ENCODE results near the gene RNASET2. TPM values are rescaled to one million over a fixed set of nuclear protein-coding genes. Genes with fewer than 3 reads are reported as not detected.

Gene RNASET2
- polyA plus RNA-seq, 3 donors, result 432 to 562 (median 493) TPM

DNA sequence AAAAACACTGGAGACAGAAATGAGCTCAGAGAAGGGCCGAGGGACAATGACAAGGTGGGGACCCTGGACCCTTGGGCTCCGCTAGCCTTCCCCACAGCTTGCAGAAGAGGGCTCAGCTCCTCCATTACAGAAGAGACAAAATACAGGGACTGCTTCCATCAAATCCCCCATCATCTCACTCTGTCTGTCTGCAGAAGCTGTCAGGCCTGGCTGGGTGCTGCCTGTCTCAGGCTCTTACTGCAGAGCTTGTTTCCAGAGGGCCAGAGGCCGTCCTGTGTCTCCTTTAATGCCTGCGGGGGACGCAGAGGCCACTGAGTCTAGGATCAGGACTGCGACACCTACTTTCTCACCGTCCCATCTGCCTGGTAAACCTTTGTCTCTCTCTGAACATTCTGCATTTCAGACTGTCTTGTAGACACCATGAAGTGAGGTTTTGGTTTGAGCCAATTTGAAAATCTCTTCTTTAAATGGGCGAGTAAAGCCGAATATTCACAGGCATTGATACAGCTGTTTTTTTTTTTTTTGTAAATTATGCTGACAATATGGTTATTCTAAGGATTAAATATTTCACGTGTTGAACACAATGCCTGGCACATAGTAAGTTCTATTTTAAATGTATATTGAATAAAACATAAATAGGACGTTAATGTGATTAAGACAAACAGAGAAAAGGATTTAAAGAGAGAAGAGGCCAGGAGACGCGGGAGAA is 28.3 kb downstream of the RNASET2 start:
- Histone ChIP-seq H4K20me1 (ENCODE audit: insufficient read depth, low read length) (peaks cover 80% of the 10 kb centered on the region), H3K9me3 (replicated peaks in 1 of 2; ENCODE audit: control insufficient read depth in 1 of 2, insufficient read depth in 1 of 2, low read length in 2 of 2) (no peaks in the 10 kb centered on the region), H3K4me3 (replicated peaks in 1 of 3; ENCODE audit: low read depth in 2 of 3, low read length in 3 of 3) (no peak overlapping the region), H3K27ac (ENCODE audit: low read depth in 1 of 2, low read length in 2 of 2) (no peak overlapping the region), H2AFZ (ENCODE audit: insufficient read depth, low read depth, low read length, poor library complexity, severe bottlenecking) (no peak overlapping the region), H3K79me2 (ENCODE audit: insufficient read depth, low read length) (peaks cover 11% of the 10 kb centered on the region), H3K9ac (ENCODE audit: insufficient read depth, low read length, poor library complexity, severe bottlenecking) (no peak overlapping the region), H3K4me2 (replicated peaks; ENCODE audit: extremely low read depth, low read length, poor library complexity, severe bottlenecking) (no peak overlapping the region), H3K27me3 (ENCODE audit: control insufficient read depth in 2 of 2, insufficient read depth in 2 of 2, low read length in 2 of 2) (no peaks in the 10 kb centered on the region), H3K4me1 (ENCODE audit: control insufficient read depth in 1 of 2, insufficient read depth in 2 of 2, low read length in 2 of 2) (no peaks in the 10 kb centered on the region), H3K36me3 (replicated peaks in 1 of 2; ENCODE audit: control insufficient read depth in 1 of 2, insufficient read depth in 2 of 2, low read length in 2 of 2) (peaks cover 61 to 68% of the 10 kb centered on the region in 2 donors)
- Mint-ChIP-seq H3K4me1 (no peaks in the 10 kb centered on the region), H3K36me3 (peaks cover 73 to 82% of the 10 kb centered on the region in 2 donors), H3K27me3 (ENCODE audit: low read depth in 3 of 3) (no peaks in the 10 kb centered on the region), H3K4me3 (no peak overlapping the region), H3K9me3 (peaks cover 0 to 5% (median 0%) of the 10 kb centered on the region in 7 donors), H3K27ac (peak overlapping the region in 1 of 7 donors; percentile 48)
- TF ChIP-seq, protein P1, sequence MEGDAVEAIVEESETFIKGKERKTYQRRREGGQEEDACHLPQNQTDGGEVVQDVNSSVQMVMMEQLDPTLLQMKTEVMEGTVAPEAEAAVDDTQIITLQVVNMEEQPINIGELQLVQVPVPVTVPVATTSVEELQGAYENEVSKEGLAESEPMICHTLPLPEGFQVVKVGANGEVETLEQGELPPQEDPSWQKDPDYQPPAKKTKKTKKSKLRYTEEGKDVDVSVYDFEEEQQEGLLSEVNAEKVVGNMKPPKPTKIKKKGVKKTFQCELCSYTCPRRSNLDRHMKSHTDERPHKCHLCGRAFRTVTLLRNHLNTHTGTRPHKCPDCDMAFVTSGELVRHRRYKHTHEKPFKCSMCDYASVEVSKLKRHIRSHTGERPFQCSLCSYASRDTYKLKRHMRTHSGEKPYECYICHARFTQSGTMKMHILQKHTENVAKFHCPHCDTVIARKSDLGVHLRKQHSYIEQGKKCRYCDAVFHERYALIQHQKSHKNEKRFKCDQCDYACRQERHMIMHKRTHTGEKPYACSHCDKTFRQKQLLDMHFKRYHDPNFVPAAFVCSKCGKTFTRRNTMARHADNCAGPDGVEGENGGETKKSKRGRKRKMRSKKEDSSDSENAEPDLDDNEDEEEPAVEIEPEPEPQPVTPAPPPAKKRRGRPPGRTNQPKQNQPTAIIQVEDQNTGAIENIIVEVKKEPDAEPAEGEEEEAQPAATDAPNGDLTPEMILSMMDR (IDR thresholded peaks at IDR 0.05), result no peak
- intact Hi-C loops (cut with micrococcal nuclease), result no loop called here
- DNase-seq, result no peak
- WGBS (ENCODE audit: insufficient coverage), result 100% methylated on average over 4 of the region's 13 CpGs

DNA sequence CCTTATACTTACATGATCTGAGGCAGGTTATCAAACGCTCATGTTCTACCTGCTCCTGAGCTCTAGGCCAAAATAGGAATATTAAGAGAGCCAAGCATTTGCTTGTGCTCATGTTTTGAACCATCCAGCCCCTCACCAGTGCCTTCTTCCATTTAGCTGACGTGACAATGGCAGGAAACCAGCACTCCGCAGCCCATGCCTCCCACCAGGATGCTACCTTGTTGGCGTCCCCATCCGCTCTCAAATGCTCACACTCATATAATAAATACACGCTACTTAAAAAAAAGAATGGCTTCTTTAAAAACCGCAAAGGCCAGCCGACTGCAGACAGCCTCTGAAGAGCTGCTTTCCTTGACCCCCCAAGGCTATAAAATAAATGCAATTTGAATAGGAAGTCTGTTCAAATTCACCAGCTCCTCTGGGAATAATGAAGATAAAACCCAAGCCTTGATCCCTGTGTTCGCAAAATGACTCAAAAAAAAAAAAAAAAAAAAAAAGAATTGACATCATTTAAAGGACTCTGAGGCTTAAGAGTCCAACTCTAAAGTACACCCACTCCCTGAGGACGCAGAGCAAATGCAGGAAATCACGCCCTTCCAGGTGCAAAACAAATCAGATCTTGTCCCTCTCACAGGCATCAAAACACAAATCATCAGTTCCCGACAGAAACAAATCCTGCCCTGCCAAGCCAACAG is 29.0 kb downstream of the RNASET2 start:
- intact Hi-C loops (cut with micrococcal nuclease), result no loop called here
- Histone ChIP-seq H3K4me1 (ENCODE audit: control insufficient read depth in 1 of 2, insufficient read depth in 2 of 2, low read length in 2 of 2) (no peaks in the 10 kb centered on the region), H3K4me3 (replicated peaks in 1 of 3; ENCODE audit: low read depth in 2 of 3, low read length in 3 of 3) (no peak overlapping the region), H3K36me3 (replicated peaks in 1 of 2; ENCODE audit: control insufficient read depth in 1 of 2, insufficient read depth in 2 of 2, low read length in 2 of 2) (peaks cover 54 to 61% of the 10 kb centered on the region in 2 donors), H3K4me2 (replicated peaks; ENCODE audit: extremely low read depth, low read length, poor library complexity, severe bottlenecking) (no peak overlapping the region), H3K9ac (ENCODE audit: insufficient read depth, low read length, poor library complexity, severe bottlenecking) (no peak overlapping the region), H3K27me3 (ENCODE audit: control insufficient read depth in 2 of 2, insufficient read depth in 2 of 2, low read length in 2 of 2) (no peaks in the 10 kb centered on the region), H2AFZ (ENCODE audit: insufficient read depth, low read depth, low read length, poor library complexity, severe bottlenecking) (no peak overlapping the region), H3K79me2 (ENCODE audit: insufficient read depth, low read length) (peaks cover 7% of the 10 kb centered on the region), H3K9me3 (replicated peaks in 1 of 2; ENCODE audit: control insufficient read depth in 1 of 2, insufficient read depth in 1 of 2, low read length in 2 of 2) (no peaks in the 10 kb centered on the region), H3K27ac (ENCODE audit: low read depth in 1 of 2, low read length in 2 of 2) (no peak overlapping the region), H4K20me1 (ENCODE audit: insufficient read depth, low read length) (peaks cover 73% of the 10 kb centered on the region)
- Mint-ChIP-seq H3K27me3 (ENCODE audit: low read depth in 3 of 3) (no peaks in the 10 kb centered on the region), H3K4me3 (no peak overlapping the region), H3K4me1 (no peaks in the 10 kb centered on the region), H3K36me3 (peaks cover 66 to 77% of the 10 kb centered on the region in 2 donors), H3K9me3 (peaks cover 0 to 5% (median 0%) of the 10 kb centered on the region in 7 donors), H3K27ac (peak overlapping the region in 1 of 7 donors; percentile 48)
- TF ChIP-seq, protein P1 (IDR thresholded peaks at IDR 0.05), result no peak
- 100% methylated on average over 9 of the region's 12 CpGs for WGBS (ENCODE audit: insufficient coverage)
- DNase-seq, result no peak

All from CD14-positive monocyte (primary cell).